Dermis blood vessel endothelial cell (primary cell): Measurements from ENCODE around the gene RWDD3. TPM values are rescaled to one million over a fixed set of nuclear protein-coding genes. Genes with fewer than 3 reads are reported as not detected.

Experiments used
- DNase-seq: peaks from one replicate; pipeline ENCODE4 v3.0.0; 2010
- total RNA-seq: library from RNA; depleted of rRNA; stranded (reverse); fragments of >200 nt; gene quantifications from 2 replicates; pipeline ENCODE4 v1.2.3, GENCODE V29; 2014

Gene RWDD3
- total RNA-seq, 1 donor from 2014 or later: 18.0 TPM

GRCh38 chr1:95230256-95230655 is 3.8 kb upstream of the RWDD3 start:
- DNase-seq: no peak

- no peak for DNase-seq
Measured at GRCh38 chr1:95230768-95231191, 3.2 kb upstream of the RWDD3 start.

GRCh38 chr1:95232646-95233318 is 1.2 kb upstream of the RWDD3 start:
- DNase-seq: peak; percentile 4

- peak; percentile 30 for DNase-seq
Measured at GRCh38 chr1:95233319-95233736, 682 bp upstream of the RWDD3 start.

- no peak for DNase-seq
Measured at GRCh38 chr1:95236784-95237575, 3.0 kb downstream of the RWDD3 start.

GRCh38 chr1:95237981-95238703 is 4.1 kb downstream of the RWDD3 start:
- DNase-seq: no peak

GRCh38 chr1:95245029-95245428 is 11.0 kb downstream of the RWDD3 start:
- no peak for DNase-seq

GRCh38 chr1:95246511-95246910 is 12.5 kb downstream of the RWDD3 start:
- no peak for DNase-seq

- no peak for DNase-seq
Measured at GRCh38 chr1:95247607-95248006, 13.6 kb downstream of the RWDD3 start.

GRCh38 chr1:95249916-95250315 is 15.9 kb downstream of the RWDD3 start:
- no peak for DNase-seq

GRCh38 chr1:95252422-95252821 is 18.4 kb downstream of the RWDD3 start:
- no peak for DNase-seq

GRCh38 chr1:95254959-95255358 is 20.9 kb downstream of the RWDD3 start:
- DNase-seq: no peak

- DNase-seq: no peak
Measured at GRCh38 chr1:95255826-95256225, 21.8 kb downstream of the RWDD3 start.

- no peak for DNase-seq
Measured at GRCh38 chr1:95257758-95258157, 23.7 kb downstream of the RWDD3 start.

- DNase-seq: no peak
Measured at GRCh38 chr1:95259245-95259644, 25.2 kb downstream of the RWDD3 start.

GRCh38 chr1:95262913-95263312 is 28.9 kb downstream of the RWDD3 start:
- DNase-seq: no peak

GRCh38 chr1:95263450-95263849 is 29.4 kb downstream of the RWDD3 start:
- DNase-seq: no peak

GRCh38 chr1:95265106-95265505 is 31.1 kb downstream of the RWDD3 start:
- no peak for DNase-seq

GRCh38 chr1:95276429-95276828 is 42.4 kb downstream of the RWDD3 start:
- DNase-seq: no peak

GRCh38 chr1:95278173-95279006 is 44.4 kb downstream of the RWDD3 start:
- no peak for DNase-seq

GRCh38 chr1:95281781-95282517 is 47.9 kb downstream of the RWDD3 start:
- DNase-seq: no peak

- no peak for DNase-seq
Measured at GRCh38 chr1:95282518-95282895, 48.5 kb downstream of the RWDD3 start.
